DMS79 treated with DMSO at 0.1 percent for 48 hours (cell line): ENCODE data around the gene PDE8B.

Experiments used
- DNase-seq: peaks from one replicate; lab custom pipeline; 2025; lab: John Stamatoyannopoulos, UW

PDE8B gene

DNA sequence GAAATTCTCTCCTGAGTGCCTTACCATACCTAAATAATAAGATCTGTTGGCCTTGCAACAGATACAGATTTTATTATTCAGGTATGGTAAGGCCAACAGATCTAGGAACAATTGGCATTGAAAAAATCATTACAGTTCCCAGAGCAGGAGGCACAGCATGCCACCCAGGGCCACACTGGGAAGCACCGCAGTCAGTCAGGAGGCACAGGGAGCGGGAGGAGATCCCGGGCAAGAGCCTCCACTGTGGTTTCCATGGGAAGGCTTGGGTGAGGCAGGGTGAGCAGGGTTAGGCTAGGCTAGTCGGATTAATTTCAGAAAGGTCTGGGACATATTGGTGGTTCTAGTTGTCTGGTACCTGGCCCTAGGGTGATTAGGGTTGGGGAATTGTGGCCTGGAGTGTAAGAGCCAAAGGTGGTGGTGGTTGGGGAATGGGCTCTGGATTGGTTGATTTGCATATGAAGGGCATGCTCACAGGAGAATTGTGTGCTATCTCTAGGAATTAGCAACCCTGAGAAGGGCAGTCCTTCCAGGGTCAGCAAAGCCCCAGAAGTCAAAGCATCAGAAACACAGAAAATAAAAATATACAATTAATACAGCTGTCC, 111.4 kb downstream of the PDE8B start:
- DNase-seq, result no peak

DNA sequence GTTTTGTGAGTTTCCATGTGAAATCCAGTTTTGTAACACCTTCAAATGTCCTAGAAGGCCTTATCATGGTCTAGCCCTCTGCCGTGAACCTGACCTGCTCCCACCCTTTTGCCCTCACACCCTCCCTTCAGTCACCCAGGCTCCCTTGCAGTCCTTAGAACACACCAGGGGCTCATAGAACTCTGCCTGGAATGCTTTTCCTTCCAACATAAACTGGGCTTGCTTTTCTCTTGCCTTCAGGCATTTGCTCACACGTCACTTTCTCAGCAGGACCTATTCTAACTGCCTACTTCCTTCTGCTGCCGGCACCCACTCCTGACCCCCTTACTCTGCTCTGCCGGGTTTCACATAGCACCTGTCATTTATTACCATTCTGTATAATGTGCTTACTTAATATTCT, 111.9 kb downstream of the PDE8B start:
- DNase-seq, result no peak

DNA sequence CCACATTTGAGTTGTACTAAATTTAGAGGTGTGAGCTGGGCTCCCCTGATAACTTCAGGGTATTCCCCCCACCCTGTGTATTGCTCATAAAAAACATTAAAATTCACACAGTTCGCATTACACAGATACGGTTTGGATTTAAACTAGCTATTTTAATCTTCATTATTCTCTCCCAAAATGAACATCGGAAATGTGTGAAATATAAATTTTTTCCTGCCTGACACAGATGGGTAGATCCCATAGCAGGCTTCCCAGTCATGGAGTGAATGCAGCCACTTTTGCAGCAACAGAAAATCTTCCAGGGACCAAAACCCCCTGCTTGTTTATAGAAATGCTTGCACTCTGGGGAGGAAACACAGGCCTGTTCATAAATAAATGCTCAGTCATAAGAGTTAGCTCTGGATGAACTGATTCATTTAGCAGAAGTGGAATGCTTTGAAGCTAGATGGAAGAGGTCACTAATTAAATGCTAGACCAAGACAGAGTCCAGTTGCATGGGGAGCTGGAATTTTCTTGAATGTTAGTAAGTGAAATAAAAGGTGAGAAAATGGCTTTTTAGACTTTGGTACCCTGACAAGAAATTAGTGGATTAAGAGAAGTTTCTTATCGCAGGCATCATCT, 115.6 kb downstream of the PDE8B start:
- no peak for DNase-seq

DNA sequence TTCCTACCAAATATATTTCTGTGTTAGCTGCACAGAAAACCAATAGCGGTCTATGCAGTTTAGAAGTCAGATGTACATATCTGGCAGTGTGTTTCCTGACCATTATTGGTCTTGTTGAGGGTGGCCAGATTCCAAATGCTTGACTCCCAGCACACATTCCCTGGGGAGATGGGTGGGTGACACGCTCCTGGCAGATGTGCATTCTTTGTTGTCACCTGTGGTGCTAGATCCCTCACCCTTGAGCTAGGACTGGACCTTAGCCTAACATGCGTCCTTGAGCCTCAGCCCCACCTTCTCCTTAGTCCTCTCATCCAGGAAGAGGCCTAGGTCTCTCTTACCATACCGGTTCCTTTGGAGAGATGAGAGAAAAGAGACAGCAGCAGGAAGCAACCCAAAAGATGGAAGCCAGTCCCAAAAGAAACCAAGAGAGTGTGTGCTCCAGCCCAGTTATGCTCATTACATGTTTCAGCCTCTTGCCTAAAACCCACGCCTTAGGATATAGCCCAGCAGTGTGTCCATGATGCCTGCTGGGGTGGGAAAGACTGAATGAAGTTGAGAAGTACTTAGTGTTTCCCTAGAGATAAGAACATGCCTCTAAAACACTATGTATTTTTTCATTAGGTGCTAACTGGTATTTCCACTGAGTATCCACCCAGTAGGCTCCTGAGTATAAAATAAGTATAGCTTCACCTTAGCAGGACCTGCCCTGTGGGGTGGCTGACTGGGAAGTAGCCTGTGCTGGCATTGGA, 116.7 kb downstream of the PDE8B start:
- DNase-seq, result no peak

DNA sequence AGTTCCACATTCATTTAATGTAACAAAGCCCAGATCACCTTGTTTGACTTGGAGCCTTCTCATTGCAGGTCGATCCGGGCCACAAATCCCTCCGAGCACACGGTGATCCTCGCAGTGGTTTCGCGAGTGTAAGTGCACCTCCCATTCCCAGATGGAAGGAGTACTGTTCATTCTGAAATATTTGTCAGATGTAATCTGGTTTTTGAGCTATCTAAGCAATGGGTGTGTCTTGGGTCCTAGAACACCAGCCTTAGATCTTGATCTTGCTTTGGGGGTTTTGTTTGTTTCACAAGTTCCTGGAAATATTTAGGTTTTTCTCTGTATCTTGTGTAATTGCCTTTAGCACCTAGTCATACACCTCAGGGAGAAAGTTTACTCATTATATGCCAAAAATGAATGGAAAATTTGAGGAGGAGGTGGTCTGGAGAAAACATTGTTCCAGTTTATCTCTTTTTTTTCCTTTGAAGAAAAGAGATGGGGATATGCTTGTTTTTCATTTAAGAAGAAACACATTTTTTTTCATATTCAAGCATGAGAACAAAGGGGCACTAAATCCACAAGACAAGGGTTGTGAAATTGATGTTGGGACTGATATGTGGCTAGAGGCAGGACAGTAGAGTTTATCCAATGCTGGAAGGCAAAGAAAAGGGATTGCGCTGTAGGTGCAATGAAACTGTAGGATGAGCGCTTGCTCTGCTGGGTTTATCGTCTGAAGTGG, 118.6 kb downstream of the PDE8B start:
- no peak for DNase-seq

DNA sequence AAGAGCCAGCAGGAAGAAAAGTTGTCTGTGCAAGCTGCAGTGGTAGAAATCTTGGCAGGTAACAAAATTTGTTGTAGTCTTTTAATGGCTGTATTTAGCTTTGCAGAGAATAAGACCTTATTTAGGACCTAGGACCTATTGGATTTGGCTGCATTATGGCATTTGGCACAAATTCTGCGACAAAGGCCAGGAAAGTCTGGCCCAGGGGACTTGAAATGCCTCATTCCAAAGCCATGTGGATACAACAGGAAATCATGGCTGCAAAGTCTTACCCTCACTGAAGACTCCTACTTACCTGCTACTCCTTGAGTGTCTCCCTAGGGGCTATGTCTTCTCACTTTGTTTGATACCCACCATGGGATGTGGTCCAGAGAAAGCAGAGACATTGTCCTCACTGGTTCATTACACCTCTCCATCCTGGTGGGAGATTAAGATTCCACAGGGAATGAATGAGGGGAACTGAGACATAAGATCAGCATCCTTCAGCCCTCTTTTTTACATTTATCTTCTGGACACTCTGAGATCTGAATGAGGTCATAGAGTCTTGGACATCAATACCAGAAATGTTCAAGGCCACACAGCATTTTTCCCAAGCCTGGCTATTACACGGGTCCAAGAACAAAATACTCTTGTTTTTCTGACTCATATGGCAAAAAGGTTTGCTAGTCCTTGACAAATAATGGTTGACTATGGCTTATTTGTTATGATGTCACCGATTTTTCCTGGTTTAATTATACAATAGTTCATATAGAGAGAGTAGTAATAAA, 119.4 kb downstream of the PDE8B start:
- no peak for DNase-seq

DNA sequence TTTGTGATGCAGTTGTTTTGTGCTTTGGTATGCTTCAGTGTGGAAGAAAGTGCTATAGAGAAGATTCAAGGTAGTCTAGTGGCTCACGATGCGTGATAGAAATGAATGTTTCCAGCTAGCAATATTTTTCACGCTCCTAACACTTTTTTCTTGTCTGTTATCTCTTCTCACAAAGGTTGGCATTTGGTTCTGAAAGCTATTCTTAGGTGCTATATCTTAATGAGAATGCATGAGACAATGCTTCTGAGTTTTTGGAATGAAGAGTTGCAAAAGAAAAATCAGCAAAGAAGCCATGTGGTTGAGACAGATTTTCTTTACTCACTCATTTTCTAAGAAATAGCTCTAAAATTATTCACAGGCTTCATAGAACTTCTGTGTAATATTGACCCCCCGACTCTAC, 122.6 kb downstream of the PDE8B start:
- DNase-seq, result no peak

DNA sequence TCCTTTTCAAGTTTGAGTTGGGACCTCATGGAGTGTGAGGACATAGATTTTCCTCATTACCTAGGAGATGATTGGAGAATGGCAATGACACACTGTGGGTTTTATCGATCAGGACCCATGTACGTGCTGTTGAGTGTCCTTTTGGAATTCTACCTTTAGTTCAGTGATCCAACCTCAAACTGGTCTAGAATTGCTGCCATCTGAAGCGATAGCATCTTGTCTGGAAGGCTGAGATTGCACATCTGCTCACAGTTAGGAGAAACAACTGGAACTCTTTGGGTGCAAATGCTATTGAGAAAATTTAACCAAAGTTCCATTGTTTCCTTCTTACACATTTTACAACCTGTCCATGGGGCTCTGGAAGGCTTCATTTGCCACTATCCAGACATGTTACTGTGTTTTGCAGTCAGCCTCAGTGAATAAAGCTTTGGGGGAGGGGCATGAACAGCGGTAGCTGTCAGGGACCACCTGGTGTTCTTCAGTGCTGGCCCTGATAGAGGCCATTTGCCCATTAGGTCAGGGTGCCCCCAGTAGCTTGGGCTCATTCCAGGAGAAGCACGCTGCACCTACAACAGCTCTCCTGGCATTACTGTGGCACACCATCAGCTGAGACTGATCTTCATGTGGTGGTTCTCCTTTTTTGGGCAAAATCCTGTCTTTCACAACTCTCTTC, 123.1 kb downstream of the PDE8B start:
- no peak for DNase-seq

DNA sequence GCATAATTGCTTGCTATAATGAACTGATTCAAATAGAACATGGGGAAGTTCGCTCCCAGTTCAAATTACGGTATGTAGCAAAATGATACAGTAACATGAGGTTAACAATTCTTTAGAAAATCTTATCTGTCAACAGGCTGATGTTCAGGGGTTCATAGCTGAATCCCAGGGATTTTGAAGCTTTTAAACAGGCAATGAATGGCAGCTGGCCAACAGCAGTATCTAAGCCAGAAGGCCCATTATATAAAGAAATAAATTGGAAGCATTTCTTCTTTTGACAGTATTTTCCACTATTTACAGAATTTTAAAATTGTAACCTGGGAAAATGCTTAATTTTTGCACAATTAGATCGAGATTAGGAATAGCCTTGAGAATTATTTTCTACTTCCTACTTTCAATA, 126.8 kb downstream of the PDE8B start:
- DNase-seq, result no peak

DNA sequence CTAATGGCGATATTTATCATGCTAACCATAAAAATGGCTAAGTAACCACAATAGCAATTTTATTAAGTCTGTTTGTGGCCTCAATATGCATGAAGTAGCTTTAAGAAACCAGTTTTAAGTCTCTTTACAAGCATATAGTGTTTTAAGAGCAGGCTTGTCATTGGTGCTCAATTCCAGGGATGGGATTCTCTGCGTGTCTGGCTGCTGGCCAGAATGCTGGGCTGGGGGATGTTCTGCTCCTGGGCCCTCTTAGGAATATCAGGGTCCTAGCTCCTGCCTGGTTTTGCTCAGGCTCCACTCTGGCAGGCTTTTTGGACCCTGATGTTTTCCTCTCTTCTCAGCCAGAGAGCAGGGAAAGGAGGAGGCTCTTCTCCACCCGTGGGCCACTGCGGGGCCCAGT, 127.2 kb downstream of the PDE8B start:
- peak; percentile 24 for DNase-seq

DNA sequence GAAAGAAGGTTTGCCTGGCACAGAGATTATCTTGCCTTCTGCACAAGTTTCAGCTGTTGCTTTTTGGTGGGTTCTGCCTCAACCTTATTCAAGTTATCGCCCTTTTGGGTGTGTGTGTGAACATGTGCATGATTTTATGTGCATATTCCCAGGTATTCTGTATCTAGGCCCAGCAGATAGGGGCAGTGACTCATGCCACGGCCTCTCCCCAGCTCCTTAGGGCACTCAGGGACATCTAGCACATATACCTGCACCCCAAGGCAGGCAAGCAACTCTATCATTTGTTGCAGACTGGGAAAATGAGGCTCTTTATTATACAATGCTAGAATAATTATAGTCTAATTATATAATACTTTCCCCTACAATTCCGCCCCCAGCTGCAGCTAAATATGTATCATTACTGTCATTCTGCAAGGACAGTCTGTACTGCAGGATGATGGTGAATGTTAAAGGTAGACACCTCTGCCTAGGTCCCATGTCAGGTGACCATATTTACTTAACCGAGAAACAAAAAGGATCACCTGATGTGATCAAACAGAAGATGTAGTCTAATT, 128.9 kb downstream of the PDE8B start:
- DNase-seq, result no peak

DNA sequence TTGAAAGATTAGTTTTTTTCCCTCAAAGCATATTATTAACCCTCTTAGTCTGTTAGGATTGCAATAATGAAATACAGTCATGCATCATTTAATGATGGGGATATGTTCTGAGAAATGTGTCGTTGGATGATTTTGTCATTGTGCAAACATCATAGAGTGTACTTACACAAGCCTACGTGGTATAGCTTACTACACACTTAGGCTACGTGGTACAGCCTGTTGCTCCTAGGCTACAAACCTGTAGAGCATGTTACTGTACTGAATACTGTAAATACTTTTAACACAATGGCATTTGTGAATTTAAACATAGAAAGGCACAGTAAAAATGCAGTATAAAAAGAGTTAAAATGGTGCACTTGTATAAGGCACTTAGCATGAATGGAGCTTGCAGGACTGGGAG, 132.7 kb downstream of the PDE8B start:
- DNase-seq, result no peak

DNA sequence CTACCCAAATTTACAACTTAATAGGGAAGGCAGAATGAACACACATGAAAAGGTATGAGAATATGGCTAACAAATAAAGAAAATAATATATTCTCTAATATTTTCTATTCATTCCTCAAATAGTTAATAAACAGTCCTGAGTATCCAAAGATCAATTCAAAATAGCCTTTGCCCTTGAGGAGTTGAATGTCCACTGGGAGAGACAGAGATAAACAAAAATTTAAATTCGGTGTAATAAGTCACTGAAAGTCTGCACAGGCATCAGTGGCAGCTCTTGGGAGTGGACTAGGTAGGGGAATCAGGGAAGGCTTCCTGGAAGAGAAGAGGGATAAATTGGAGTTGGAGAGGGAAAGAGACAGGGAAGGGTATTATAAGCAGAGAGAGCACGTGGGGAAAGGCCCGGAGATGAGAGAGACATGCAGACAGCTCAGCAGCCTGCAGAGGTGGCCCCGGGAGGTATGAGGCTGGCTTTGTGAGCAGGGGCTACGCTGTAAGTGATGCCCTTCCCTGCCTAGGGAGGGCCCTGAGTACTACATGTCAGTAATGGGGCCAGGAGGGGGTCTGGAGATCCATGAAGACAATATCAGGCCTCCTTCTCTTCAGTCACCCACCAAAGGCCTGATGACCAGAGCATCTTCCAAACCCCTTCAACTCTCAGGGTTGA, 137.1 kb downstream of the PDE8B start:
- DNase-seq, result no peak

DNA sequence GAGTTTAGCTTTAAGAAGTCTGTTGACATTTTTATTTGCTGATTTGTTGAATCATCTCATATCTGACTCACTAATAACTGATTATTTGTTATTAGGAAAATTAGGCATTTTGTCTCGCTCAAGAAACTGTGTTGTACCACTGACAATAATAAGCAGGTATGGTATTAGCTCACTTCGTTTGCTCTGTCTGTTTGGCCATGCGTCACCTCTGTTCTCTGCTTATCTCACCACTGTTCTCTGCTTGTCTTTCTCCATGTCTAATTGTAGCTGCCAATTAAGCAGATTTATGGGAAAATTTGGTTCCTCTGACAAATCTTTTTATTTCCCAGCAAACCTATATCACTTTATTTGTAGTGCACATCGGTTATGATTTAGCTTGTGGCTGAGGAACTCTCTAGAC, 142.8 kb downstream of the PDE8B start:
- DNase-seq, result no peak

DNA sequence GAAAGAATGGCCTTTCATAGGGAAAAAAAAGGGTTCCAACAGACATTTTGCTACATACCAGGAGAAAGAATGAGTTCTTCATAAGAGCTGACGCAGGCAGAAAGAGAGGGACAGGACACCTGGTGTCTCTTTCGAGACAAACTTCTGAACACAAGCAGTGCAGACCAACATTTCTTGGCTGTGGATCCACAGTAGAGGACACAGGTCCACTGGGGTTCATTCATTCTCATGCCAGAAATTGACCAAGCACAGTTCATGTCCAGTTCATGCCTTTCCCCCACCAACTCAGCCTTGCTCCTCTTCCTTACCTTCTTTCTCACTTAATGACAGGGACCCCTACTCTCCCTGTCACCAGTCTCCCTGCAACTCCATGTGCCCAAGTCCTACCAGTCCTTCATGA, 144.0 kb downstream of the PDE8B start:
- DNase-seq, result no peak

DNA sequence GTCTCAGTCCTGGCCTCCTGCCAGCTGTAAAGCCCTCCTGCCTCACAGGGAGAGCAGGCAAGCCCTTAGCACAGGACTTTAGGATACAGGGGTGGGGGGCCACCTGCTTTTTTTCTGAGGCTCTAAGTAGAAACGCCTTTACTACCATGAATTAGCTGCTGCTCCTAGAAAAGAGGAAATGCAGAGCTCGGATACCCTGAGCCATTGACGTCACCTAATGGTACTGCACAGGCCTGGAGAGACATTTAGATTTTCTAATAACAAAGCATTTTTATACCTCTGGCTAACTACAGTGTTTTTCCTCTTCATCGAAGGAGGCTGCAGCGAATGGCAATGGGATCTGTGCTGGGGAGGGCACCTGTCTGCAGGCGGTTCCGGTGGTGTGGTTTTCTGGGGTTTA, 144.6 kb downstream of the PDE8B start:
- DNase-seq, result no peak

DNA sequence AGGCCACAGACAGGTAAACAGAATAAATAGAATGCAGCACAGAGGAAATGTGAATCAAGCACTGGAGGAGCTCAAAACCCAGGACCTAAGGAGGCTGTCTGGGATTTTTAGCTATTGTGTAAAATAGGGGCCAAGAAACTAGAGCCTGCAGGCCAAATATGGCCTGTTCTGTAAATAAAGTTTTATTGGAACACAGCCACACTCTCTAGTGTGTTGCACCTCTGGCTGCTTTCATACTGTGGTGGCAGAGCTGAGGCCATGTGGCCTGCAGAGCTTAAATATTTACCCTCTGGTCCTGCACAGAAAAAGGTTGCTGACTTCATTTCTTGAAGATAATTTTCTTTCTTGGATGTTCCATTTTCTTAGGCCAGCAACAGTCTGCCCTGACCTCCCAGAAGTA, 145.3 kb downstream of the PDE8B start:
- DNase-seq, result no peak

DNA sequence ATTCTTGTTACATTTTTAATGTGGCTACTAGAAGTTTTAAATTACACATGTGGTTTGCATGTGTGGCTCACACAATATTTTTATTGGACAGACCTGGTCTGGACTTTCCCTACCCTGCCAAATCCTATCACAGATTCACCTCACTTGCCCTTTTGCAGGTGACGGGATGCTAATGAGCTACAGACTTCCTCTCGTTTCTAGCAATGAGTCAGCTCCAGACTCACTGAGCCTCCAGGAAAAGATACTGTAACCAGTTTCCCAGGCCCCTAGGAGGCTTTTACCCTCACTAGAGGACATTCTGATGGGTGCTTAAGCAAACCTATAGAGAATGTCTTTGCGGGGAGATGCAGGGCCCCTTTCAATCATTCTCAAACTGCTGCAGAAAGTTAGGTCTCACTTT, 146.3 kb downstream of the PDE8B start:
- DNase-seq, result no peak

DNA sequence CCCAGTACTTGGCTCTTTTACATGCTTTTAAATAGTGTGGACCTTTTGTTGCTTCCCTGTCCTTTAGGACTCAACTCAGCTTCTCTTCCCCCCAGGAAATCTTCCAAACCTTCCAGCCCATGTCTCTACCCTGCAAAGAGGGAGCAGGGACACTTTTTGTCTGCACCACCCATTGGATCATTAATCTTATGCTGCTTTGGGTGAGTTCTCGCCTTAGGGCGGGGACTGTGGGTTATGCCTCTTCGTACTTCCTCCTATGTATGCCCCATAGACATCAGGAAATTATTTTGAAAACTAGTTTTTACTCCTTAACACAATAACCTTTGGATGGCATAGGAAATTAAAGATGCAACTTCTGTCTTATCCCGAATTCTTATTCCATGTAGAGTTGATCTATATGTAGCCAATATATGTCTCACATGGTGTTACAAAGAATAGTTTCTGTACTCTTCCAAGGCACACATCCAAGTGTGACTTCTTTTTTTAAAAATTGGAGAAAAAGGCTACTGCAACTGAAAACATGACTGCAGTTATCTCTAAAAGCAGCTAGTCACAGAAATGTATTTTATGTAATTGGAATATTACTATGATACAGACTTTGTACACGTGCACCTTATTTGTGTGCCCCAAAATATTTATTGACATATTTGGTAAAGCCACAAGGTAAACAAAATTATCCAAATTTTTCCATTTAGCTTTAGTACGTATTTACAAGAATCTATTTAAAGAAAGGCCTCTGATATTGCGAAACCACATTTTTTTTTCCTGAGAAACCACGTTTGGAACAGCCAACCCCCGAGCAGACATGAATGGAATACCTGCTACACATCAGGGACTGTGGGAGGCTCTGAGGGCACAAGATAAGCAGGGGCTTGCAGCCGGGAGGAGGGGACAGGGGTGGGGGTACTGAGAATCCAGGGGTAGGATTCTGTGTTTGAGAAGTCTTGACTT, 148.1 kb downstream of the PDE8B start:
- no peak for DNase-seq

DNA sequence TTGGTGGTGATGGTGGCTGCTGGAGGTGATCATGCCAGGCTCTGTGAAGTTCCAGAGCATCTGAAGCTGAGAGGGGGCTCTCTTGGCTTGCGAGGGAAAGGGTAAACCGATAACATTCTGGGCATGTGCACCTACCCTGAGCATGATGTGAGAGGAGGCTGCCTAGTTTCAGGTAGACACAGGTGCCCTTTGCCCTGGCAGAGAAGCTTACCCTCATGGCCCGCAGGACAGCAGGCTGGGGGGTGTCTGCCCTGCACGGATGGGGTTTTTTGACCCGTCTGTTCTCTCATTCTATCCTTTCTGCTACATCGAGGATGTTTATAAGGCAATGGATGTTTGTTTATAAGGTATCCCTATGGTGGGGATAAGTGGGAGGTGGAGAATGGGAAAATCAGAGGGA, 148.8 kb downstream of the PDE8B start:
- no peak for DNase-seq
